A549 (cell line): ENCODE data around the gene ITIH5. TPM values are rescaled to one million over a fixed set of nuclear protein-coding genes. Genes with fewer than 3 reads are reported as not detected.

Source experiments
- ATAC-seq, 2 experiments: fragments of 200-7000 bp in 1 of 2; fragments of >200 bp in 1 of 2; cut with Nextera tagmentation in 1 of 2; cut with Tn5 transposase in 1 of 2; 3 replicates each; pipeline versions ENCODE4 v1.8.0 to v1.9.1; 2018 to 2020; ENCODE audit warnings: mild to moderate bottlenecking in 1 of 2, moderate library complexity in 1 of 2
- CTCF ChIA-PET: fragments of 300-600 bp; sonication (Branson Sonifier 250); formaldehyde crosslinking; extraction: SDS; loops from one replicate; lab custom pipeline; 2021; ENCODE audit warnings: antibody characterized with exemption, inconsistent platforms; lab: Yijun Ruan, JAX
- POLR2A ChIA-PET: fragments of 350-600 bp; formaldehyde crosslinking; extraction: SDS; loops from one replicate; lab custom pipeline; 2021; ENCODE audit warnings: antibody characterized with exemption, inconsistent platforms; lab: Yijun Ruan, JAX
- DNase-seq, 2 experiments: peaks; one replicate each; pipeline versions ENCODE4 v3.0.0 to v3.0.0-alpha.2; 2011 to 2016; ENCODE audit warnings: low read depth in 1 of 2, low spot score in 1 of 2
- FAIRE-seq: peaks from 2 replicates; lab custom pipeline; 2011; peaks lifted over from hg19 to GRCh38; lab: Jason Lieb, UNC
- H3K27ac ChIP-seq, 2 experiments: fragments of >200 bp; sonication (Bioruptor Twin); formaldehyde crosslinking; 3 replicates each; pipeline ENCODE4 v1.5.1; 2016 to 2017
- H3K4me1 ChIP-seq: fragments of >200 bp; sonication (Bioruptor Twin); formaldehyde crosslinking; 3 replicates; pipeline ENCODE4 v1.6.1; 2016
- H3K4me2 ChIP-seq: fragments of >200 bp; sonication (Bioruptor Twin); formaldehyde crosslinking; 3 replicates; pipeline ENCODE4 v1.6.1; 2016
- H3K4me3 ChIP-seq: fragments of >200 bp; sonication (Bioruptor Twin); formaldehyde crosslinking; 3 replicates; pipeline ENCODE4 v1.5.1; 2016
- H3K9me3 ChIP-seq: fragments of >200 bp; sonication (Bioruptor Twin); formaldehyde crosslinking; 3 replicates; pipeline ENCODE4 v1.6.1; 2016
- CHD2 ChIP-seq: fragments of 150-350 bp; IDR thresholded peaks from 2 replicates; pipeline ENCODE4 v1.6.1; 2014; ENCODE audit warnings: low read length; ENCODE audit not compliant: partially characterized antibody
- ESRRA ChIP-seq: fragments of 150-350 bp; IDR thresholded peaks from 2 replicates; pipeline ENCODE4 v1.6.1; 2014; ENCODE audit warnings: mild to moderate bottlenecking, low read length, borderline replicate concordance
- HOXA7 ChIP-seq: fragments of 250-450 bp; sonication (Bioruptor Pico); IDR thresholded peaks from 2 replicates; pipeline ENCODE4 v1.5.0; 2020; ENCODE audit warnings: mild to moderate bottlenecking, moderate library complexity
- HOXB5 ChIP-seq: fragments of 250-450 bp; sonication (Bioruptor Pico); IDR thresholded peaks from 2 replicates; pipeline ENCODE4 v1.5.0; 2020; ENCODE audit warnings: mild to moderate bottlenecking, moderate library complexity
- JUN ChIP-seq, 2 experiments: fragments of >200 bp; sonication (Bioruptor Twin); formaldehyde crosslinking; IDR thresholded peaks; 2 replicates in 1 of 2; 3 replicates in 1 of 2; pipeline ENCODE4 v1.6.1; 2016 to 2017
- NFE2L2 ChIP-seq: fragments of 150-350 bp; conservative IDR thresholded peaks from 2 replicates; pipeline ENCODE4 v1.6.1; 2014; ENCODE audit warnings: low read length
- NR3C1 ChIP-seq: fragments of >200 bp; sonication (Bioruptor Twin); formaldehyde crosslinking; IDR thresholded peaks from 3 replicates; pipeline ENCODE4 v1.6.1; 2017
- POLR2AphosphoS2 ChIP-seq: conservative IDR thresholded peaks from 2 replicates; pipeline ENCODE4 v1.6.1; 2012; ENCODE audit warnings: low read length, improper control_type of control experiment, inconsistent platforms
- RAD21 ChIP-seq, 2 experiments: fragments of >200 bp in 1 of 2; sonication (Bioruptor Twin) in 1 of 2; formaldehyde crosslinking in 1 of 2; IDR thresholded peaks in 1 of 2; conservative IDR thresholded peaks in 1 of 2; 2 replicates in 1 of 2; 3 replicates in 1 of 2; pipeline ENCODE4 v1.6.1; 2012 to 2018; ENCODE audit warnings: inconsistent platforms in 1 of 2
- RCOR1 ChIP-seq: fragments of 150-350 bp; IDR thresholded peaks from 2 replicates; pipeline ENCODE4 v1.6.1; 2014; ENCODE audit warnings: antibody characterized with exemption, low read length, low read depth
- RNF2 ChIP-seq: fragments of 200-600 bp; sonication (generic); IDR thresholded peaks from 2 replicates; pipeline ENCODE4 v1.6.1; 2016; ENCODE audit warnings: low read depth, mild to moderate bottlenecking, antibody characterized with exemption, moderate library complexity, borderline replicate concordance
- SMC3 ChIP-seq: fragments of >200 bp; sonication (Bioruptor Twin); formaldehyde crosslinking; IDR thresholded peaks from 3 replicates; pipeline ENCODE4 v1.6.1; 2018; ENCODE audit warnings: inconsistent platforms
- ZFP36 ChIP-seq: fragments of 450-650 bp; IDR thresholded peaks from 2 replicates; pipeline ENCODE4 v1.6.1; 2014; ENCODE audit warnings: borderline replicate concordance; ENCODE audit not compliant: partially characterized antibody
- WGBS: methylation state at CpG from one replicate; pipeline ENCODE4 v1.1.6; 2017; ENCODE audit errors: missing lambda C conversion rate; 5-methylcytosine and 5-hydroxymethylcytosine counted together
- polyA plus RNA-seq, 4 experiments: library from polyadenylated mRNA; depleted of rRNA in 3 of 4; stranded (reverse); fragments of >200 nt; fragmentation: RNase III in 1 of 4; extraction: RNeasy Plus Mini Kit Qiagen cat#74134 plus additional on column Dnase treatment in 1 of 4; gene quantifications; 2 replicates in 3 of 4; 3 replicates in 1 of 4; pipeline ENCODE4 v1.2.3, GENCODE V29; 2011 to 2017
- TF ChIP-seq, protein P1 (sequence below): fragments of 450-650 bp; IDR thresholded peaks from 2 replicates; pipeline ENCODE4 v1.6.1; 2014; ENCODE audit warnings: antibody characterized with exemption
- TF ChIP-seq, protein P2 (sequence below): fragments of >200 bp; sonication (Bioruptor Twin); formaldehyde crosslinking; IDR thresholded peaks from 3 replicates; pipeline ENCODE4 v1.6.1; 2016
- TF ChIP-seq, protein P3 (sequence below): IDR thresholded peaks from 2 replicates; pipeline ENCODE4 v1.6.1; 2012; ENCODE audit warnings: low read depth, borderline replicate concordance
- TF ChIP-seq, protein P4 (sequence below): IDR thresholded peaks from 2 replicates; pipeline ENCODE4 v1.6.1; 2012

The ITIH5 gene
- polyA plus RNA-seq, 2 of the 4 experiments (the other 2 are of a cell fraction): 0.03 to 0.05 TPM

DNA sequence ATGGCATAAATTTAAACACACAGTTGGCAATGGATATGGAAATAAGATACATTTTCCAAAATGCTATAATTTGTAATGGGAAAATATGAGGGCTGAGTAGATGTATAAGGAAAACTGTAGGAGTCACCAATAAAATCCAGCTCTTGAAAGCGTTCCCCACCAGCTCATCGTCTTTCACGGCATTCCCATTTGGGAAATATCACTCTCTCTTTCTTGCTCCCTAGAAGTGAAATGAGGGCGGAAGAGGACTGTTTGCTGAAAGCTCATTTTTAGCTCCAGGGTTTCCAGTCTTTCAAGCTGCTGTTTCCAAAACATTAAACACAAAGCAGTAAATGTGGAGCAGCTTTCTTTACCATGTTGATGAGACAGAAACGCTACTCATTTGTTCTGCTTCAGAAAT is 151.3 kb downstream of the ITIH5 start:
- H3K4me3 ChIP-seq: no peak overlapping the region
- H3K4me1 ChIP-seq: no peaks in the 10 kb centered on the region
- POLR2A ChIA-PET: no interaction called here
- no peak for TF ChIP-seq ZFP36
- no peak for TF ChIP-seq NR3C1
- TF ChIP-seq NFE2L2: no peak
- TF ChIP-seq, protein P1, sequence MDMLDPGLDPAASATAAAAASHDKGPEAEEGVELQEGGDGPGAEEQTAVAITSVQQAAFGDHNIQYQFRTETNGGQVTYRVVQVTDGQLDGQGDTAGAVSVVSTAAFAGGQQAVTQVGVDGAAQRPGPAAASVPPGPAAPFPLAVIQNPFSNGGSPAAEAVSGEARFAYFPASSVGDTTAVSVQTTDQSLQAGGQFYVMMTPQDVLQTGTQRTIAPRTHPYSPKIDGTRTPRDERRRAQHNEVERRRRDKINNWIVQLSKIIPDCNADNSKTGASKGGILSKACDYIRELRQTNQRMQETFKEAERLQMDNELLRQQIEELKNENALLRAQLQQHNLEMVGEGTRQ: no peak
- no peak for TF ChIP-seq RCOR1
- no peak for TF ChIP-seq ESRRA
- no peak for TF ChIP-seq HOXA7 (CRISPR knock-in tag)
- TF ChIP-seq, protein P2, sequence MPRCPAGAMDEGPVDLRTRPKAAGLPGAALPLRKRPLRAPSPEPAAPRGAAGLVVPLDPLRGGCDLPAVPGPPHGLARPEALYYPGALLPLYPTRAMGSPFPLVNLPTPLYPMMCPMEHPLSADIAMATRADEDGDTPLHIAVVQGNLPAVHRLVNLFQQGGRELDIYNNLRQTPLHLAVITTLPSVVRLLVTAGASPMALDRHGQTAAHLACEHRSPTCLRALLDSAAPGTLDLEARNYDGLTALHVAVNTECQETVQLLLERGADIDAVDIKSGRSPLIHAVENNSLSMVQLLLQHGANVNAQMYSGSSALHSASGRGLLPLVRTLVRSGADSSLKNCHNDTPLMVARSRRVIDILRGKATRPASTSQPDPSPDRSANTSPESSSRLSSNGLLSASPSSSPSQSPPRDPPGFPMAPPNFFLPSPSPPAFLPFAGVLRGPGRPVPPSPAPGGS: no peak
- TF ChIP-seq, protein P3, sequence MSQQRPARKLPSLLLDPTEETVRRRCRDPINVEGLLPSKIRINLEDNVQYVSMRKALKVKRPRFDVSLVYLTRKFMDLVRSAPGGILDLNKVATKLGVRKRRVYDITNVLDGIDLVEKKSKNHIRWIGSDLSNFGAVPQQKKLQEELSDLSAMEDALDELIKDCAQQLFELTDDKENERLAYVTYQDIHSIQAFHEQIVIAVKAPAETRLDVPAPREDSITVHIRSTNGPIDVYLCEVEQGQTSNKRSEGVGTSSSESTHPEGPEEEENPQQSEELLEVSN: no peak
- TF ChIP-seq, protein P4, sequence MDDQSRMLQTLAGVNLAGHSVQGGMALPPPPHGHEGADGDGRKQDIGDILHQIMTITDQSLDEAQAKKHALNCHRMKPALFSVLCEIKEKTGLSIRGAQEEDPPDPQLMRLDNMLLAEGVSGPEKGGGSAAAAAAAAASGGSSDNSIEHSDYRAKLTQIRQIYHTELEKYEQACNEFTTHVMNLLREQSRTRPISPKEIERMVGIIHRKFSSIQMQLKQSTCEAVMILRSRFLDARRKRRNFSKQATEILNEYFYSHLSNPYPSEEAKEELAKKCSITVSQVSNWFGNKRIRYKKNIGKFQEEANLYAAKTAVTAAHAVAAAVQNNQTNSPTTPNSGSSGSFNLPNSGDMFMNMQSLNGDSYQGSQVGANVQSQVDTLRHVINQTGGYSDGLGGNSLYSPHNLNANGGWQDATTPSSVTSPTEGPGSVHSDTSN: no peak
- no peak for TF ChIP-seq RAD21 (conservative IDR thresholded peaks at IDR 0.05 in 1 of 2, IDR thresholded peaks at IDR 0.05 in 1 of 2)
- TF ChIP-seq, all 56 proteins: peak for 0
- Histone ChIP-seq H3K9me3 (peaks cover 7% of the 10 kb centered on the region; the same call in 1 of the 3 replicates), H3K4me2 (no peak overlapping the region), H3K27ac (no peak overlapping the region)
- 25% methylated on average over 5 of the region's 5 CpGs for WGBS
- no peak for DNase-seq
- FAIRE-seq: no peak
- ATAC-seq: no peak
- CTCF ChIA-PET: interaction anchor here (1.0 to 5.9 kb wide), 3 partner anchors 9 to 1789 kb away, joined by 3 to 31 read pairs (median 4); no protein-coding TSS in a partner anchor

DNA sequence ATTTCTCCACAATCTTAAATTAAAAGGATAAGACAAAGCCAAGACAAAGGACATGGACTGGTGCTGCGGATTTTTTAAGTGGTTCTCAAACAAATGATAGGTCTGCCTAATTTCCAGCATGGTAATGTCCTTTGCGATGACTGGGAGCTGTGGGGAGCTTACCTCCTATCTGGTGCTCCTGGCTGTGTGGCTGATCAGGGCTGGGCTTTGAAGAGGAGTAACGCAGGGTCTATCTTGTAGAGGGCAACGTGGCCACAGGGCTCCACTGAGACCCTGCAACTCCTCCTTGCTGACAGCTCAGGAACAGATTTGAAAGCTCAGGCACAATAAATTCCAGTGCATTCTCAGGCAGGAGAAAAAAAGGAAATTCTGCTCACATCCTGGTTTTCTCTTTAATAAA is 152.8 kb downstream of the ITIH5 start:
- POLR2A ChIA-PET: no interaction called here
- no peaks in the 10 kb centered on the region for H3K4me1 ChIP-seq
- CTCF ChIA-PET: interaction anchor here (0.8 to 5.9 kb wide), 2 partner anchors 11 to 20 kb away, joined by 3 to 31 read pairs; no protein-coding TSS in a partner anchor
- H3K4me2 ChIP-seq: no peak overlapping the region
- WGBS: 31% methylated on average over 4 of the region's 4 CpGs
- TF ChIP-seq SMC3: no peak
- no peak for TF ChIP-seq RNF2
- no peak for TF ChIP-seq CHD2
- no peak for DNase-seq
- ATAC-seq: peak in 1 of 2 experiments; percentile 34; a peak in 1 of 6 replicates
- peaks cover 8% of the 10 kb centered on the region; the same call in 1 of the 3 replicates for H3K9me3 ChIP-seq
- no peak for FAIRE-seq
- no peak overlapping the region for H3K4me3 ChIP-seq
- H3K27ac ChIP-seq: no peak overlapping the region

DNA sequence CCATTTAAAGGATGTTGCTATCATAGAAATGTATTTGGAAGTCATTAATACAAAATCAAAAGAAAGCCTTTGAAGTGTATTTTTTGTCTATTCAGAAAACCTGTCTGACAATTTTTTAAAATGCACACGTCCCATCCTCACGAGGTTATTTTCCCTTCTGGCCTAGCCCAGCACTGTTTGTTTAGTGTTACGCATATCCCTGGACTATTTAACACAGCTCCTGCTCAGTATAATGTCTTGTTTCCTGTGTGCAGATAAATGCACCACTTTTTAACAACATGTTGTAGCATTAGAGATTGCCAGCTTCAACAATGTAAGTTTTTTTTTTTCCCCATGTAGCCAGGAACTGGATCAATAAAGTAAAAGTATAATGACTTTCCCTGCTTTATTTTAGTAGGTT is 153.3 kb downstream of the ITIH5 start:
- Histone ChIP-seq H3K27ac (no peak overlapping the region), H3K4me3 (no peak overlapping the region), H3K4me2 (no peak overlapping the region), H3K4me1 (no peaks in the 10 kb centered on the region), H3K9me3 (peaks cover 8% of the 10 kb centered on the region; the same call in 1 of the 3 replicates)
- no peak for ATAC-seq
- FAIRE-seq: peak; percentile 82
- POLR2A ChIA-PET: no interaction called here
- DNase-seq: no peak
- CTCF ChIA-PET: interaction anchor here (0.6 to 5.9 kb wide), 3 partner anchors 11 to 480 kb away, joined by 3 to 31 read pairs (median 3); no protein-coding TSS in a partner anchor
- TF ChIP-seq POLR2AphosphoS2 (no peak), HOXB5 (CRISPR knock-in tag) (no peak), JUN (IDR thresholded peaks at IDR 0.05) (no peak)
- TF ChIP-seq, protein P3: no peak
- TF ChIP-seq, protein P1: no peak
- TF ChIP-seq, protein P4: no peak
- 34% methylated on average over 3 of the region's 3 CpGs for WGBS
